Measurements from ENCODE around the gene FBXO41. TPM values are rescaled to one million over a fixed set of nuclear protein-coding genes. Genes with fewer than 3 reads are reported as not detected.

FBXO41 gene
- total RNA-seq, 1 donor from 2014 or later: 2.9 TPM

DNA sequence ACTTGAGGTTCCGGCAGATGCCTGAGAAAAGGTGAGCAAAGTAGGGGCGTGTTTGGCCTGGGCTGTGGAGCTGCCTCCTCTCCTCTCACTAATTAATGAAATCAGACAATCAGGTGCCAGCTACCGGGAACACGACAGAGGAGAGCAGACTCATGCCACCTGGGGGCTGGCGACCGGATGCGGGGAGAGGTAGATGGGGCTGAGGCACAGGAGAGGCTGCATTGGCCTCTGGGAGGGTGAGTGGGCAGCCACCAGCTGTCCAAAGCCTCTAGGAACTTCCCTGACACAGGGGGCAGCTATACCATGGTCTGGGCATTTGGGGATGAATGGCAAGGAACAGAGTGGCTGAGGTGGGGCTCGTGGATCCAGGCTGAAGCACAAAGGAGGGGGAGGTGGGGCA, 25.0 kb downstream of the FBXO41 start:
- Histone ChIP-seq H3K4me3 (no peak overlapping the region), H3K4me1 (no peaks in the 10 kb centered on the region), H3K9me3 (no peaks in the 10 kb centered on the region), H3K36me3 (peaks cover 7% of the 10 kb centered on the region), H3K27ac (no peak overlapping the region), H3K27me3 (ENCODE audit: low read depth) (no peaks in the 10 kb centered on the region)
- DNase-seq (no peak), ATAC-seq (no peak)
- intact Hi-C loops (cut with DNase I): no loop called here
- TF ChIP-seq, protein P1, sequence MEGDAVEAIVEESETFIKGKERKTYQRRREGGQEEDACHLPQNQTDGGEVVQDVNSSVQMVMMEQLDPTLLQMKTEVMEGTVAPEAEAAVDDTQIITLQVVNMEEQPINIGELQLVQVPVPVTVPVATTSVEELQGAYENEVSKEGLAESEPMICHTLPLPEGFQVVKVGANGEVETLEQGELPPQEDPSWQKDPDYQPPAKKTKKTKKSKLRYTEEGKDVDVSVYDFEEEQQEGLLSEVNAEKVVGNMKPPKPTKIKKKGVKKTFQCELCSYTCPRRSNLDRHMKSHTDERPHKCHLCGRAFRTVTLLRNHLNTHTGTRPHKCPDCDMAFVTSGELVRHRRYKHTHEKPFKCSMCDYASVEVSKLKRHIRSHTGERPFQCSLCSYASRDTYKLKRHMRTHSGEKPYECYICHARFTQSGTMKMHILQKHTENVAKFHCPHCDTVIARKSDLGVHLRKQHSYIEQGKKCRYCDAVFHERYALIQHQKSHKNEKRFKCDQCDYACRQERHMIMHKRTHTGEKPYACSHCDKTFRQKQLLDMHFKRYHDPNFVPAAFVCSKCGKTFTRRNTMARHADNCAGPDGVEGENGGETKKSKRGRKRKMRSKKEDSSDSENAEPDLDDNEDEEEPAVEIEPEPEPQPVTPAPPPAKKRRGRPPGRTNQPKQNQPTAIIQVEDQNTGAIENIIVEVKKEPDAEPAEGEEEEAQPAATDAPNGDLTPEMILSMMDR (IDR thresholded peaks at IDR 0.05): no peak

DNA sequence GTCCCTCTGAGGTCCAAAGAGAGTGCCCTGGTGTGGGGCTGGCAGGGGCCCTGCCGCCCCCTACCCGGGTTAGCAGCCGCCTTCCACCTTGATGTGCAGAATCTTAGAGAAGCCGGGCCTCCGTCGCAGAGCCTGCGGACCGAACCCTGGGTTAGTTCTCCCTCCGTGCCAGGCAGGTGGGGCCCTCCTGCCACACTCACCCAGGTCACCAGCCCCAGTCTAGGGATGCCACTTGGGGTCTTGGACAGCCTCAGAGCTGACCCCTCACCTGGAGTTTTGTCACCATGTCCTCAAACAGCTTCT, 25.4 kb downstream of the FBXO41 start:
- TF ChIP-seq, protein P1 (IDR thresholded peaks at IDR 0.05): no peak
- H3K27ac ChIP-seq: no peak overlapping the region
- peaks cover 11% of the 10 kb centered on the region for H3K36me3 ChIP-seq
- H3K27me3 ChIP-seq (ENCODE audit: low read depth): no peaks in the 10 kb centered on the region
- intact Hi-C loops (cut with DNase I): no loop called here
- H3K9me3 ChIP-seq: no peaks in the 10 kb centered on the region
- H3K4me3 ChIP-seq: no peak overlapping the region
- H3K4me1 ChIP-seq: no peaks in the 10 kb centered on the region
- ATAC-seq (no peak), DNase-seq (no peak)

DNA sequence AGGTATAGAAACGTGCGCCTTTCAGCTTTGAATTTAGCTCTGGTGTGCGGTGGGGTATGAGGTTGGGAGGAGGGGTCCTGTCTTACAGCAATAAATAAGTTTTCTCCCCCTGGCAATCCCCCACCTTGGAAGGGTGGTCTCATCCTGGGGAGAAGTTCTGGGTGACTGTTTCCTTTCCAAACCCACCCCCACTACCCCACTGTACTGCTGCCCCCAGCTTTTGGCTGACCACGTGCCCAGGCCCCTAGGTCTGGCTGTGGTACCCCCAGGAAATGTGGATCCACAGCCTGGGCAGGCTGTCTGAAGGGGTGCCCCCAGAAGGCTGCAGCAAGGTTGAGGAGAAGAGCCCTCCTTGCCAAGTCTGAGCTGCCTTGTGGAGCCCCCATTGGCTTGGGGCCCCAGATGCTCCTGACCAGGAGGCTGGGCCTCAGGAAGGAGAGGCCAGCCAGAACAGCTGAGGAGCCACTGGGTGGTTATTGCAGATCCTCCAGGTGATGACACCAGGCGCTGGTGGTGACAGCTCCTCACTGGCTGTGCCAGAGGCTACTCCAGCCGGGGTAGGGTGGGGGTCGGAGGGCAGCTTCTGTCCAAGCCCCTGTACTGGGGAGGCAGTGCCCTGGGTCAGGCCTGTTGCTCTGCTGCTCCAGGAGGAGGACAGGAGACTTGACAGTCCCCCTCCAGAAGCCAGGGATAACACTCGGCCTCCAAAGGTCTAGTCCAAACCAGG, 25.9 kb downstream of the FBXO41 start:
- ATAC-seq: no peak
- no peaks in the 10 kb centered on the region for H3K4me1 ChIP-seq
- intact Hi-C loops (cut with DNase I): no loop called here
- no peak overlapping the region for H3K4me3 ChIP-seq
- H3K27me3 ChIP-seq (ENCODE audit: low read depth): no peaks in the 10 kb centered on the region
- TF ChIP-seq, protein P1 (IDR thresholded peaks at IDR 0.05): no peak
- no peaks in the 10 kb centered on the region for H3K9me3 ChIP-seq
- no peak for DNase-seq
- no peak overlapping the region for H3K27ac ChIP-seq
- H3K36me3 ChIP-seq: peaks cover 17% of the 10 kb centered on the region

DNA sequence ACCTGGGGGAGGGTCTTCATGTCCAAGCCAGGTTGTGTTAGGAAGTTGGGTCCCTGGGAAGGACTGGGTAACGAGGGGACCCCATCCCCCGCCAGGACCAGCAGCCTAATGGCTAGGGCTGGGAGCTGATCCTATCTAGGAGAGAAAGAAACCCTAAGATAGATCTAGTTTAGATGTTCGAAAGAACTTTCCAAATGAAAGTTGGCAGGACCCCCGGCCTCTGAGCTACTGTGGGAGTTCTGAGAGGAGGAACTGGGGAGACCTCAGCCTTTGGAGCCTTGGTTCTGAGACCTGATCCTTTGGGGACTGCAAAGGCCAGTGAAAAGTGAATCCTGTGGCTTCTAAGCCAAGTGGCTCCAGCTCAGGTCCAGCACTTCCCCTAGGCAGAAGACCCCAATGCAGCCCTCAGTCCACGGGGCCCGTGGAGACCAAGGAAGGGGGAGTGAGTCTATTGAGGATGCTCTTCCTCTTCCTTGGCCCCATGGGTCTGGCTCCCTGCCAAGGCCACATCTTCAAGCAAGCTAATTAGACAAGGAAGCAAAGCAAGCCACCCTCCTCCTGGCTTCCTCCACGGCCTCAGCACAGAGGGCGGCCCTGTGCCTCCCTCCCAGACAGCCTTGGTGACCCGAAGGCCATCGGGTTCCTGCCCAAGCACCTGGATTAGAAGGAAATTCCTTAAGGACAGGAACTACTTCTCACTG, 26.7 kb downstream of the FBXO41 start:
- ATAC-seq (no peak), DNase-seq (peak; percentile 71)
- H3K27ac ChIP-seq: no peak overlapping the region
- H3K27me3 ChIP-seq (ENCODE audit: low read depth): no peaks in the 10 kb centered on the region
- TF ChIP-seq, protein P1 (IDR thresholded peaks at IDR 0.05): no peak
- H3K4me3 ChIP-seq: no peak overlapping the region
- intact Hi-C loops (cut with DNase I): no loop called here
- no peaks in the 10 kb centered on the region for H3K4me1 ChIP-seq
- H3K9me3 ChIP-seq: no peaks in the 10 kb centered on the region
- H3K36me3 ChIP-seq: peaks cover 24% of the 10 kb centered on the region

DNA sequence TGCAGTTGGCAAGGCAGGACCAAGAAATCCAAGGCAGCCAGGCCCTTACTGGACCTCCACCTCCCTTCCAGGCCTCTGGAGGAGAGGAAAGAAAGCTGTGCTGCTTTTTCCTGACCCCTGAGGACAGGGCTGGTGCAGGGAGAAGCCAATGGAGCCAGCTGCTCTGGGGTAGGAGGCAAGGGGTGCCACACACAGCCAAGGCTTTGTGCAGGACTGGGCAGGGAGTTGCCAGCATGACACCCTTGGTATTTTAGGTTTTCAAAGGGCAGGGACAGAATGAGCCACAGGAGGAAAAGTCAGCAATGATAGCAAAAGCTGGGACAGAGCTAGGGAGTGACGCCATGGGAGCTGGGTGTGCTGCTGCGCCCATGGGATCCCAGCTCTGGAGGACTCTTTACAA, 27.3 kb downstream of the FBXO41 start:
- Histone ChIP-seq H3K36me3 (peaks cover 30% of the 10 kb centered on the region), H3K4me3 (no peak overlapping the region), H3K4me1 (no peaks in the 10 kb centered on the region), H3K9me3 (no peaks in the 10 kb centered on the region), H3K27ac (no peak overlapping the region), H3K27me3 (ENCODE audit: low read depth) (no peaks in the 10 kb centered on the region)
- DNase-seq (no peak), ATAC-seq (no peak)
- TF ChIP-seq, protein P1 (IDR thresholded peaks at IDR 0.05): no peak
- intact Hi-C loops (cut with DNase I): no loop called here

Data from lower lobe of right lung (tissue), 2 donors.